Coronary artery (tissue), 2 donors: ENCODE data around the gene SPEN.

Experiments used
- DNase-seq: peaks from one replicate; pipeline ENCODE4 v3.0.0-alpha.2; 2017; ENCODE audit warnings: low spot score
- H3K27ac ChIP-seq, 2 donors: fragments of 200-600 bp; sonication (generic); one replicate each; pipeline ENCODE4 v1.5.1; 2016 to 2019
- H3K4me3 ChIP-seq: fragments of 200-600 bp; sonication (generic); 2 replicates; pipeline ENCODE4 v1.5.1; 2016; ENCODE audit warnings: mild to moderate bottlenecking, moderate library complexity
- TF ChIP-seq, protein P1 (sequence below): fragments of 200-600 bp; sonication (generic); IDR thresholded peaks from one replicate; pipeline ENCODE4 v1.5.1; 2019; ENCODE audit warnings: antibody characterized with exemption

The SPEN gene

DNA sequence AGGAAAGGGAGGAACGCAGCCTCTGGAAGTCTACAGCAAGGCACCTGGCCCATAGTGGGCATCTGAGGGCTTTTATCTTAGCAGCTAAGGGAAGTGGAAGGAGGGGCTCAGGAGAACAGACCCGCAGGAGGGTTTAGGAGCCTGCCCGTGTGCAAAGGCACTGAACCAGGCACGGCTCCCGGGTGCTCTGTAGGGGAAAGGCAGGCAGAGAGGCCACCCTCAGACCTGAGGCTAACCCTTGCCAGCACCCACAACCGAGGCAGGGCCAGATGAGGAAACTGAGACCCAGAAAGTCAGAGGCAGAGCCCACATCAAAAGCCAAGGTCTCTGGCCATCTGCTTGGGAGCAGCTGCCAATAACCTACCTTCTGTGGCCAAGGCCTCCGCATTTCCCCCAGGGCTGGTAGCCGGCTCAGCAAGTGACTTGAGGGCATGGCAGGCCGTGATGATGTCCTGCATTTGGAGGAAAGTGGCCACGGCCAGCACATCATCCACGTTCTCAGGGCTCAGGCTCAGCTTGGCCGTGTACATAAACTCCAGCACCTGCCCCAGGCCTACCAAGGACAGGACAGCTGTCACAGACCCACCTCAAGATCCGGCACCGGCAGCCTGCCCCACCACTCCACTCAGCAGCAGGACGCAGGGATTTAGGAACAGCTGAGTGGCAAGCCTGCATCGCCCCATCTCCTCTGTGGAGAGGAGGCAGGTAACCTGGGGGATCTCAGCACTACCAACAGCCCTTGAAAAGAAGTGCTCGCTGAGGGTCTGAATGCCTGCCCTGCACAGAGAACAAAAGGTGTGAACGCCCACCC is 99.3 kb downstream of the SPEN start:
- H3K4me3 ChIP-seq, result no peak overlapping the region
- H3K27ac ChIP-seq, result peak overlapping the region; percentile 47 to 93
- DNase-seq, result peak; percentile 67
- TF ChIP-seq, protein P1, sequence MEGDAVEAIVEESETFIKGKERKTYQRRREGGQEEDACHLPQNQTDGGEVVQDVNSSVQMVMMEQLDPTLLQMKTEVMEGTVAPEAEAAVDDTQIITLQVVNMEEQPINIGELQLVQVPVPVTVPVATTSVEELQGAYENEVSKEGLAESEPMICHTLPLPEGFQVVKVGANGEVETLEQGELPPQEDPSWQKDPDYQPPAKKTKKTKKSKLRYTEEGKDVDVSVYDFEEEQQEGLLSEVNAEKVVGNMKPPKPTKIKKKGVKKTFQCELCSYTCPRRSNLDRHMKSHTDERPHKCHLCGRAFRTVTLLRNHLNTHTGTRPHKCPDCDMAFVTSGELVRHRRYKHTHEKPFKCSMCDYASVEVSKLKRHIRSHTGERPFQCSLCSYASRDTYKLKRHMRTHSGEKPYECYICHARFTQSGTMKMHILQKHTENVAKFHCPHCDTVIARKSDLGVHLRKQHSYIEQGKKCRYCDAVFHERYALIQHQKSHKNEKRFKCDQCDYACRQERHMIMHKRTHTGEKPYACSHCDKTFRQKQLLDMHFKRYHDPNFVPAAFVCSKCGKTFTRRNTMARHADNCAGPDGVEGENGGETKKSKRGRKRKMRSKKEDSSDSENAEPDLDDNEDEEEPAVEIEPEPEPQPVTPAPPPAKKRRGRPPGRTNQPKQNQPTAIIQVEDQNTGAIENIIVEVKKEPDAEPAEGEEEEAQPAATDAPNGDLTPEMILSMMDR, result no peak

DNA sequence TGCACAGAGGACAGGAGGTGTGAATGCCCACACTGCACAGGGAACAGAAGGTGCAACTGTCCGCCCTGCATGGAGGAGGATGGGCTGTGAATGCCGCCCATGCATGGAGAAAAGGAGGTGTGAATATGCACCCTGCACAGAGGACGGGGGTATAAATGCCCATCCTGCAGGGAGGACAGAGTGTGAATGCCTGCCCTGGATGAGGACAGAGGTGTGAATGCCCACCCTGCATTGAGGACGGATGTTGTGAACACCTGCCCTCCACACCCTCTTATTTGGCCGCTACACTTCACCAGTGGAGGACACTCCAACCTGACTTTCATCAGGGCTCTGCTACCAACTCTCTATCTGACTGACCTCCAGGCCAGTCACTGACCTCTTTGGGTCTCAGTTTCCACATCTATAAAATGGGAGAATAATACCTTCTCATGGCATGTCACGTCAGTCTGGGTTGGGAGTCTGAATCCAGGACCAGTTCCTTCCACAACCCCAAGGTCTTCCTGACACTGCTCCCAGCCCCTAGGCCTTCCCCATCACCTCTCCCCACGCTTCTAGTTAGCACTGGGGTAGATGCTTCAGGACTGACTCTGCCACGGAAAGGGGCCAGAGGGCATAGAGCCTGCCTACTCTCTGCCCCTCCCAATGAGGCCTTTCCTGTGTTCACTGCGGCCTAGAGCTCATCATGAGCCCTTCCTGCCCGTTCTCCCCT is 100.0 kb downstream of the SPEN start:
- DNase-seq, result no peak
- Histone ChIP-seq H3K27ac (peak overlapping the region; percentile 93 to 95), H3K4me3 (peak overlapping the region; percentile 65)
- TF ChIP-seq, protein P1, result no peak

DNA sequence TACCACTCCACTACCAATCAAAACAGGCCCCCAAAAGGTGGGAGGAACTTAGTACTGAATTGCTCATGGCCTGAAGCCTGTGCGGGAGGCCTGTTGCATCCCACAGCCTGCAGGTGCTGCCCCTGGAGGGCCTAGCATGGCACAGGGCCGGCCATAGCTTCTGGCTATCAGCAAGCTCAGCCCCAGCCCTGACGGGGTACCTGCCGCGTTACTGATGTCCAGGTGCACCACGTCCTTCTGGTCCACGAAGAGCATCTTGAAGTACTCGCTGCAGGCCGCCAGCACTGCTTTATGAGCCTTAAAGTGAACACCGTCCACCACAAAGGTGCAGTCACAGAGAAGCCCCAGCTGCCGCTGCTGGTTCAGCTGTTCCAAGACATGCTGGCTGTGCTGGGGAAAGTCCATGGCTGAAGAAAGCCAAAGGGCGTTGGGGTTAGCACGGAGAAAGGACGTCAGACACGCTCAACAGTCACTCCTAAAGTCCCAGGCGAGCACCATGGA is 100.6 kb downstream of the SPEN start:
- H3K4me3 ChIP-seq, result peak overlapping the region; percentile 65
- DNase-seq, result no peak
- TF ChIP-seq, protein P1, result no peak
- H3K27ac ChIP-seq, result peak overlapping the region; percentile 93 to 95

DNA sequence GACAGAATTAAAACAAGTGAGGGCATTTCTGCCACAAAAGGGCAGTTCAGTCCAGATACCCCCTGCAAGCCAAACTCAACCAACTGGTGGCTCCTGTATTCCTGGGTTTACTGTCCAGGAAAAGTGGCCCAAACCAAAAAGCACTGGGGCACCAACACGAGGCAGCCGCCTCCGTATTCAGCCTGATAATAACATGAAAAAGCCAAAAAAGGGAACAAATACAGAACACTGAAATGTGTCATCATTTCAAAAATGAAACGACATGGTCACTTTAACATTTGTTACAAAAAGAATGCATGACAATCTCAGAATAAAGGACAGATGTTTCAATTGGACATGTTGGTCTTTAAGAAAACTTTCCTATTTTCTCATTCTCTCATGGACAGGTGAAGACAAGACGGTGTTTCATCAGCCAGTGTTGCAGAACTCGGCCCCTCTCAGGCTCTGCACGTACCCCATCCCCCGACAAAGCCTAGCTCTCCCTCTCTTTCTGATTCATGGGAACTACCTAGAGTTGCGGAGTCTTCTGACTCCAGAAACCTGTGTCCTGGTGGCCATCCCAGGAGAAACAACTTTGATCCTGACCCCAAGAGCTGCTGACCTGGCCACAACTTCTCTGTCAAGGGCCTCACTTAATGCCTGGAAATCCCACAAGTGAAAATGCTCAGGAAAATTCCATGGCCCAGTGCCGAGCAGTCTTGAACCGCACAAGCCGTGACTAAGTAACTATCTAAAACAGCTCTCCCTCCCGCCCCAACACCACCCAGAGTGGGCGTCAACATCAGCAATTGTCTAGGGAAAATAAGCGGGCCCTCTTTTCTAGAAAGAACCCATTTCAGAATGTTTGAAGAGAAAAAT is 101.3 kb downstream of the SPEN start:
- peak overlapping the region; percentile 65 for H3K4me3 ChIP-seq
- DNase-seq, result peak; percentile 95
- peak overlapping the region; percentile 93 to 95 for H3K27ac ChIP-seq
- TF ChIP-seq, protein P1, result no peak

DNA sequence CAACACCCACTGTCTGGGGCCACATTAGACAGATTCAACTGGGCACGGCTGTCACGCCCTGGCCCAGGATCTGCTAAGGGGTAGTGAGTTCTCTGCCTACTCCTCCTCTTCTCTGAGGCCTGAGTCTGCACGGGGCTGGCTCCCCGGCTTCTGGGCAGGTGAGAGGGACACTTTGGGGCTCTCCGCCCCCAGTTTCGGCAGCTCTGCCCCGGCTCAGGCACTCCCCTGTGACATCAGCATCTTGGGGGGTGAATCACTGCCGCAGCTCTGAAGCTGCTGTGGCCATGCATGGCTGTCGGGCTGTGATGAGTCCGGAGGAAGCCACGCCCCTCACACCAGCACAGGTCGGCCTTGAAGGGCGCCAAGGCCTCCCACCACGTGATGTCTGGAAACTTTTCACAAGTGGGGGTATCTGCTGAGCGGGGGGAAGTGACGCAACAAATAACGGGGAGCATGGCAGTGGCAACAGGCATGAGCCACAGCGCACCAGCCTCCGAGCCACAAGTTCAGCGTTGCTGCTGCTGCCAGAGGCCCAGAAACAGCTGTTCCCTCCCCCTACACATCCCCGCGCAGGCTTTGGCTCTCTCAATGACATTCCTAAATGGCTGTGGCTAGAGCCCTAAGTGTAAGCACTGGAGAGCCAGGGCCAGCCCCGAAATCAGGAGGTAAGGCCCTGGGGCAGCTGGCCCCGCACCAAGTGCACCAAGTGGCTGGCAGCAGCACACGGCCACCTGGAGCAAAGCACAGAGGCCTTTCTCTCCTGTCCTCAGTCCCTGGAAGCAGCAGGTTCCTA is 102.1 kb downstream of the SPEN start:
- peak overlapping the region; percentile 93 to 95 for H3K27ac ChIP-seq
- peak; percentile 98 for DNase-seq
- TF ChIP-seq, protein P1, result no peak
- peak overlapping the region; percentile 65 for H3K4me3 ChIP-seq

DNA sequence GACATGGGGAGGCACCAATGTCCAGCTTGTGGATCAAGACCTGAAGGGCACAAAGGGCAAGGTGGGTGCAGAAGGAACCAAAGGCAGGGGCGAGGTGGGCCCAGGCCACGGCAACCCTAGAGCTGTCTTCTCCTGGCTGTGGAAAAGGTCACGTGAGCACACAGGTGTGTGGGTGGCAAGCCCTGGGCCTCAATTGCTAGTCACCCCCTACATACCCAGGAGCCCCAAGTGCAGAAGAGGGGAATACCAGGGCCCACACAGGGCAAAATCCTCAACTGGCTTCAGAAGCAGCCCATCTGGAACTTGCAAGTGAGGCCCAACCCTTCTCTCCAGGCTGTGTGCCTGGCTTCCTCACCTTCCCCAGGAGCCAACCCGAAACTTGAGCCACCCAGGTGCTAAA is 102.8 kb downstream of the SPEN start:
- DNase-seq, result no peak
- Histone ChIP-seq H3K4me3 (peak overlapping the region; percentile 65), H3K27ac (peak overlapping the region; percentile 93 to 95)
- TF ChIP-seq, protein P1, result no peak
